B cell (primary cell): ENCODE measurements around the gene NET1. TPM values are rescaled to one million over a fixed set of nuclear protein-coding genes. Genes with fewer than 3 reads are reported as not detected.

ENCODE experiments used
- ATAC-seq: fragments of 200-7000 bp; cut with Tn5 transposase; one replicate; pipeline ENCODE4 v1.10.0; 2021; ENCODE audit warnings: low read depth, mild to moderate bottlenecking, moderate number of reproducible peaks, moderate library complexity
- CTCF ChIA-PET: fragments of 350-600 bp; sonication (Branson Sonifier 250); formaldehyde crosslinking; loops from one replicate; lab custom pipeline; 2021; ENCODE audit warnings: antibody characterized with exemption, inconsistent platforms; lab: Charles Lee
- POLR2A ChIA-PET: fragments of 350-600 bp; sonication (Branson Sonifier 250); formaldehyde crosslinking; loops from one replicate; lab custom pipeline; 2021; ENCODE audit warnings: antibody characterized with exemption; lab: Charles Lee
- DNase-seq: peaks from one replicate; pipeline ENCODE4 v3.0.0; 2013
- H2AFZ ChIP-seq: 2 replicates; pipeline ENCODE4 v1.6.1; 2012; ENCODE audit warnings: mild to moderate bottlenecking, low read depth, low read length; ENCODE audit not compliant: insufficient read depth, poor library complexity, severe bottlenecking
- H3K27ac ChIP-seq, 2 donors: 1 replicate in 1 of 2; 2 replicates in 1 of 2; pipeline ENCODE4 v1.5.1; 2012 to 2013; ENCODE audit warnings: low read length in 2 of 2, mild to moderate bottlenecking in 2 of 2, moderate library complexity in 1 of 2
- H3K27me3 ChIP-seq, 4 experiments: fragments of 200-600 bp in 1 of 4; sonication (generic) in 1 of 4; replicated peaks in 1 of 4; 1 replicate in 2 of 4; 2 replicates in 2 of 4; pipeline versions ENCODE4 v1.6.1 to v1.7.0; 2013 to 2016; ENCODE audit warnings: low read length in 3 of 4, mild to moderate bottlenecking in 2 of 4, mixed read lengths in 1 of 4, moderate library complexity in 1 of 4; ENCODE audit not compliant: insufficient read depth in 4 of 4, control insufficient read depth in 3 of 4; ENCODE audit errors: control extremely low read depth in 1 of 4
- H3K36me3 ChIP-seq, 2 experiments: replicated peaks in 1 of 2; 1 replicate in 1 of 2; 2 replicates in 1 of 2; pipeline versions ENCODE4 v1.6.1 to v1.7.1; 2013; ENCODE audit warnings: low read length in 1 of 2; ENCODE audit not compliant: insufficient read depth in 2 of 2, control insufficient read depth in 1 of 2; ENCODE audit errors: control extremely low read depth in 1 of 2, extremely low read depth in 1 of 2
- H3K4me1 ChIP-seq, 2 donors: fragments of 200-600 bp in 1 of 2; sonication (generic) in 1 of 2; 1 replicate in 1 of 2; 2 replicates in 1 of 2; pipeline versions ENCODE4 v1.5.1 to v1.6.1; 2013 to 2017; ENCODE audit warnings: low read length in 2 of 2; ENCODE audit not compliant: control insufficient read depth in 2 of 2, insufficient read depth in 2 of 2
- H3K4me2 ChIP-seq: replicated peaks from 2 replicates; pipeline ENCODE3; 2012; ENCODE audit warnings: mild to moderate bottlenecking, low read depth, low read length; ENCODE audit not compliant: poor library complexity, severe bottlenecking
- H3K4me3 ChIP-seq, 5 experiments: fragments of 200-600 bp in 1 of 5; sonication (generic) in 1 of 5; 1 replicate in 3 of 5; 2 replicates in 2 of 5; pipeline versions ENCODE4 v1.5.1 to v1.7.0; 2011 to 2016; ENCODE audit warnings: low read length in 4 of 5, mild to moderate bottlenecking in 4 of 5, low read depth in 2 of 5, control low read depth in 1 of 5, moderate library complexity in 1 of 5; ENCODE audit not compliant: insufficient read depth in 1 of 5; ENCODE audit errors: control extremely low read depth in 1 of 5, extremely low read depth in 1 of 5
- H3K79me2 ChIP-seq: fragments of 200-600 bp; sonication (generic); one replicate; pipeline ENCODE4 v1.6.0; 2016; ENCODE audit warnings: low read length; ENCODE audit not compliant: control insufficient read depth, insufficient read depth
- H3K9ac ChIP-seq: fragments of 200-600 bp; sonication (generic); 2 replicates; pipeline ENCODE4 v1.6.1; 2017; ENCODE audit warnings: mild to moderate bottlenecking, low read length, moderate library complexity
- H3K9me3 ChIP-seq, 3 donors: one replicate each; pipeline versions ENCODE4 v1.6.1 to v1.7.1; 2013; ENCODE audit warnings: low read length in 2 of 3; ENCODE audit not compliant: control insufficient read depth in 2 of 3, insufficient read depth in 1 of 3; ENCODE audit errors: control extremely low read depth in 1 of 3
- H4K20me1 ChIP-seq: 2 replicates; pipeline ENCODE4 v1.6.0; 2012; ENCODE audit warnings: mild to moderate bottlenecking, low read length; ENCODE audit not compliant: insufficient read depth, control insufficient read depth, poor library complexity, severe bottlenecking
- H3K27ac Mint-ChIP-seq: one replicate; pipeline ENCODE4 v1.8.0; 2021; ENCODE audit warnings: mixed read lengths
- H3K27me3 Mint-ChIP-seq: one replicate; pipeline ENCODE4 v1.8.0; 2021; ENCODE audit warnings: mixed read lengths
- H3K4me1 Mint-ChIP-seq: one replicate; pipeline ENCODE4 v1.8.0; 2021; ENCODE audit warnings: mixed read lengths
- H3K4me3 Mint-ChIP-seq: one replicate; pipeline ENCODE4 v1.8.0; 2021; ENCODE audit warnings: mixed read lengths
- H3K9me3 Mint-ChIP-seq: one replicate; pipeline ENCODE4 v1.8.0; 2022; ENCODE audit warnings: mixed read lengths; ENCODE audit not compliant: insufficient read depth
- CTCF ChIP-seq: fragments of 200-600 bp; IDR thresholded peaks from one replicate; pipeline ENCODE4 v1.8.0; 2022; ENCODE audit warnings: antibody characterized with exemption, mild to moderate bottlenecking
- EZH2 ChIP-seq: IDR thresholded peaks from 2 replicates; pipeline ENCODE4 v1.6.1; 2012; ENCODE audit warnings: borderline replicate concordance, low read depth, mild to moderate bottlenecking, moderate library complexity, low read length; ENCODE audit not compliant: insufficient read depth, poor library complexity, severe bottlenecking
- whole genome bisulfite sequencing: methylation state at CpG from one replicate; pipeline ENCODE4 v1.1.5; 2013; ENCODE audit warnings: missing lambda C conversion rate; ENCODE audit not compliant: insufficient coverage; 5-methylcytosine and 5-hydroxymethylcytosine counted together
- intact Hi-C: fragments of 100-400 bp; cut with micrococcal nuclease; formaldehyde crosslinking; loops from one replicate; pipeline ENCODE4 v1.10.0; 2022
- polyA plus RNA-seq: library from polyadenylated mRNA; depleted of rRNA; stranded (reverse); fragments of >200 nt; gene quantifications from 2 replicates; pipeline ENCODE4 v1.2.3, GENCODE V29; 2012
- total RNA-seq, 2 donors: library from RNA; stranded (reverse); fragments of 120-200 nt in 1 of 2; gene quantifications; 1 replicate in 1 of 2; 2 replicates in 1 of 2; pipeline versions ENCODE4 v1.2.3 to v1.2.4, GENCODE V29; 2013 to 2022

The NET1 gene
- total and polyA plus RNA-seq, 2 donors (not counting 1 experiment from before 2014, with no cell fraction given): 3.5 to 6.4 TPM

- Histone ChIP-seq H3K4me2 (no peak overlapping the region), H3K79me2 (no peaks in the 10 kb centered on the region), H3K36me3 (no peaks in the 10 kb centered on the region), H3K9ac (no peak overlapping the region), H3K9me3 (peaks cover 0 to 16% (median 0%) of the 10 kb centered on the region in 3 donors), H3K27me3 (no peaks in the 10 kb centered on the region), H3K27ac (no peak overlapping the region), H4K20me1 (no peaks in the 10 kb centered on the region), H2AFZ (no peak overlapping the region), H3K4me1 (no peaks in the 10 kb centered on the region), H3K4me3 (no peak overlapping the region)
- Mint-ChIP-seq H3K27me3 (peaks cover 5% of the 10 kb centered on the region), H3K27ac (no peak overlapping the region), H3K4me1 (peaks cover 3% of the 10 kb centered on the region), H3K9me3 (no peaks in the 10 kb centered on the region), H3K4me3 (no peak overlapping the region)
- intact Hi-C loops: no loop called here
- WGBS: 89% methylated on average over 8 of the region's 8 CpGs
- TF ChIP-seq CTCF (no peak), EZH2 (no peak)
- POLR2A ChIA-PET: no interaction called here
- CTCF ChIA-PET: no interaction called here
- no peak for ATAC-seq
- DNase-seq: no peak
These were observed 56.1 kb downstream of the NET1 start for GRCh38 chr10:5468262-5469106.

- Mint-ChIP-seq H3K4me3 (no peak overlapping the region), H3K4me1 (no peaks in the 10 kb centered on the region), H3K27me3 (peaks cover 5% of the 10 kb centered on the region), H3K27ac (no peak overlapping the region), H3K9me3 (no peaks in the 10 kb centered on the region)
- H3K4me1 ChIP-seq: no peaks in the 10 kb centered on the region
- ChIA-PET CTCF (no interaction called here), POLR2A (no interaction called here)
- peaks cover 0 to 16% (median 0%) of the 10 kb centered on the region in 3 donors for H3K9me3 ChIP-seq
- DNase-seq (no peak), ATAC-seq (no peak)
- no peak overlapping the region for H3K27ac ChIP-seq
- no peak overlapping the region for H3K4me2 ChIP-seq
- TF ChIP-seq CTCF (no peak), EZH2 (no peak)
- no peak overlapping the region for H3K9ac ChIP-seq
- no peak overlapping the region for H3K4me3 ChIP-seq
- intact Hi-C loops: no loop called here
- WGBS: 93% methylated on average over 13 of the region's 15 CpGs
- no peaks in the 10 kb centered on the region for H3K79me2 ChIP-seq
- no peaks in the 10 kb centered on the region for H3K27me3 ChIP-seq
- H2AFZ ChIP-seq: no peak overlapping the region
- H4K20me1 ChIP-seq: no peaks in the 10 kb centered on the region
- H3K36me3 ChIP-seq: no peaks in the 10 kb centered on the region
These were observed 57.1 kb downstream of the NET1 start for GRCh38 chr10:5469353-5470061.
